Lung microvascular endothelial cell (primary cell): Measurements from ENCODE around the gene GOLGA3. TPM values are rescaled to one million over a fixed set of nuclear protein-coding genes. Genes with fewer than 3 reads are reported as not detected.
"Not testable (repeated sequence)": the region's sequence is repeated elsewhere in the genome, so short reads cannot be mapped to it uniquely, and the experiment has no call there.

Source experiments
- DNase-seq, 2 donors: peaks; one replicate each; pipeline versions ENCODE4 v3.0.0 to v3.0.0-alpha.2; 2010; ENCODE audit warnings: low read depth in 2 of 2
- total RNA-seq: library from RNA; depleted of rRNA; stranded (reverse); fragments of >200 nt; gene quantifications from 2 replicates; pipeline ENCODE4 v1.2.1, GENCODE V29; 2014

GOLGA3 gene, protein sequence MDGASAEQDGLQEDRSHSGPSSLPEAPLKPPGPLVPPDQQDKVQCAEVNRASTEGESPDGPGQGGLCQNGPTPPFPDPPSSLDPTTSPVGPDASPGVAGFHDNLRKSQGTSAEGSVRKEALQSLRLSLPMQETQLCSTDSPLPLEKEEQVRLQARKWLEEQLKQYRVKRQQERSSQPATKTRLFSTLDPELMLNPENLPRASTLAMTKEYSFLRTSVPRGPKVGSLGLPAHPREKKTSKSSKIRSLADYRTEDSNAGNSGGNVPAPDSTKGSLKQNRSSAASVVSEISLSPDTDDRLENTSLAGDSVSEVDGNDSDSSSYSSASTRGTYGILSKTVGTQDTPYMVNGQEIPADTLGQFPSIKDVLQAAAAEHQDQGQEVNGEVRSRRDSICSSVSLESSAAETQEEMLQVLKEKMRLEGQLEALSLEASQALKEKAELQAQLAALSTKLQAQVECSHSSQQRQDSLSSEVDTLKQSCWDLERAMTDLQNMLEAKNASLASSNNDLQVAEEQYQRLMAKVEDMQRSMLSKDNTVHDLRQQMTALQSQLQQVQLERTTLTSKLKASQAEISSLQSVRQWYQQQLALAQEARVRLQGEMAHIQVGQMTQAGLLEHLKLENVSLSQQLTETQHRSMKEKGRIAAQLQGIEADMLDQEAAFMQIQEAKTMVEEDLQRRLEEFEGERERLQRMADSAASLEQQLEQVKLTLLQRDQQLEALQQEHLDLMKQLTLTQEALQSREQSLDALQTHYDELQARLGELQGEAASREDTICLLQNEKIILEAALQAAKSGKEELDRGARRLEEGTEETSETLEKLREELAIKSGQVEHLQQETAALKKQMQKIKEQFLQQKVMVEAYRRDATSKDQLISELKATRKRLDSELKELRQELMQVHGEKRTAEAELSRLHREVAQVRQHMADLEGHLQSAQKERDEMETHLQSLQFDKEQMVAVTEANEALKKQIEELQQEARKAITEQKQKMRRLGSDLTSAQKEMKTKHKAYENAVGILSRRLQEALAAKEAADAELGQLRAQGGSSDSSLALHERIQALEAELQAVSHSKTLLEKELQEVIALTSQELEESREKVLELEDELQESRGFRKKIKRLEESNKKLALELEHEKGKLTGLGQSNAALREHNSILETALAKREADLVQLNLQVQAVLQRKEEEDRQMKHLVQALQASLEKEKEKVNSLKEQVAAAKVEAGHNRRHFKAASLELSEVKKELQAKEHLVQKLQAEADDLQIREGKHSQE (N-terminal part only)
- 41.6 and 70.0 TPM in 2 replicates for total RNA-seq

DNA sequence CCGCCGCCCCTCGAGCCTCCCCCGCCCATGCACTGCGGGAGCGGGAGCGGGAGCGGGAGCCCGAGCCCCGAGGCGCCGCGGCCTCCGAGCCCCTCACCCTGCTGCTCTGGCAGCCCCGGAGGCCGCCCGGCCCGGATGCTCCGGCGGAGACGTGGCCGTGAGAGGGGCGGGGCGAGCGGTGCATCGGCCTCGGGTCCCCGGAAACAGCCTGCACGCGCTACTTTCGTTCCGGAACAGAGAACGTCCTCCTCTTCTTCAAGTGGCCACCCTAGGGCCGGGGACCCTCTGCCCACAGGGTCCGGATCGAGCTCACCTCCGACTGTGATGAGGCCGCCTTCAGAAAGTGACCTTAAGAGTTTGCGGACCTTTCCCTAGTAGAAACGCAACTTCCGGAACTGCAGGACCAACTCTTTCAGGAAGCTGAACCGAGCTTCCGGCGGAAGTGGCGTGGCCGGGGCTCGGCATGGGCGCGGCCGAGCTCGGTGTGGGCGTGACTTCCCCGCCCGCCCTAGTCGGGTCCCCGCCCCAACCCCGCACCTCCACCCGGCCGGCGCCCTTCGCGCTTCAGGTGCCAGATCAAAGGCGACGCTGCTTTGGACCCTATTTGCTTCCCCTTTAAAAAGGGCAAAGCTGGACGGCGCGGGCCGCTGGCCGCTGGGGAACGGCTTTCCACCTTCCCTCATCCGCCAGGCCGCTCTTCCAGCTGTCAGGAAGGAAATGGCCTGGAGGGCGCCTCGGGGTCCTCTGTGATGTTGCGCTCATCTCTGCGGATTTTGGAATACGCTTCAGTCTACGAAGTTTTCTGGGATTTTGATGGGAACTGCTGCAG is at the start of gene GOLGA3:
GOLGA3 (minus strand) TSS at position 164 of the 829 bp plus-strand sequence. CDS start 6,741 bp downstream, outside the sequence.
- DNase-seq, result peak; percentile 96 to 97

DNA sequence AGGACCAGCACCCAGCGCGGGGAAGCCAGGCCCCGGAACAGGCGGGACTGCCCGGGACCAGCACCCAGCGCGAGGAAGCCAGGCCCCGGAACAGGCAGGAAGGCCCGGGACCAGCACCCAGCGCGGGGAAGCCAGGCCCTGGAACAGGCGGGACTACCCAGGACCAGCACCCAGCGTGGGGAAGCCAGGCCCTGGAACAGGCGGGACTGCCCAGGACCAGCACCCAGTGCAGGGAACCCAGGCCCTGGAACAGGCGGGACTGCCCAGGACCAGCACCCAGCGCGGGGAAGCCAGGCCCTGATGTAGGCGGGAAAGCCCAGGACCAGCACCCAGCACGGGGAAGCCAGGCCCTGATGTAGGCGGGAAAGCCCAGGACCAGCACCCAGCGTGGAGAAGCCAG is 46.0 kb upstream of the GOLGA3 start:
- not testable (repeated sequence) for DNase-seq

DNA sequence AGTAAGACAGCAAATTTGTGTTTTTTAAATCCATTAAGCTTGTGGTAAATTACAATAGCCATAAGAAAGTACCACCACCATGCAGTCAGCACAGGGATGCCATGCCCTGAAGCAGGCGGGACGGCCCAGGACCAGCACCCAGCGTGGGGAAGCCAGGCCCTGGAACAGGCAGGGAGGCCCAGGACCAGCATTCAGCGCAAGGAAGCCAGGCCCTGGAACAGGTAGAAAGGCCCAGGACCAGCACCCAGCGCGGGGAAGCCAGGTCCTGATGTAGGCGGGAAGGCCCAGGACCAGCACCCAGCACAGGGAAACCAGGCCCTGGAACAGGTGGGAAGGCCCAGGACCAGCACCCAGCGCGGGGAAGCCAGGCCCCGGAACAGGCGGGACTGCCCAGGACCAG is 45.5 kb upstream of the GOLGA3 start:
- no peak for DNase-seq

DNA sequence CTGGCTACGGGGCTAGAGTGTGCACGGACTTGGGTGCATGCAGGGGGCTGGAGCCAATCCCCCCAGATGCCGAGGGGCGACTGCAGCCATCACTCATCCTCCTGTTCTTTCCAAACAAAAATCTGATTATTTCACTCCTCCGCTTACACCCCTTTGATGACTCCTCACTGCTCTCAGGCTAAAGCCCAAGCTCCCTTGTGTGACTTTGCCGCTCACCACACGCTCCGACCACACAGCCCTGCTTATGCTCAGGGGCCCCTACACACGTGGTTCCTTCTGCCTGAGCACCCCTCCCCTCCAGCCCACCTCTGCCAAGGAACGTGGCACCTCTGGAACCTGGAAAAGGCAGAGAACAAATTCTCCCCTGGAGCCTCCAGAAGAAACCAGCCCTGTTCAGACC is 45.1 kb upstream of the GOLGA3 start:
- DNase-seq, result no peak

DNA sequence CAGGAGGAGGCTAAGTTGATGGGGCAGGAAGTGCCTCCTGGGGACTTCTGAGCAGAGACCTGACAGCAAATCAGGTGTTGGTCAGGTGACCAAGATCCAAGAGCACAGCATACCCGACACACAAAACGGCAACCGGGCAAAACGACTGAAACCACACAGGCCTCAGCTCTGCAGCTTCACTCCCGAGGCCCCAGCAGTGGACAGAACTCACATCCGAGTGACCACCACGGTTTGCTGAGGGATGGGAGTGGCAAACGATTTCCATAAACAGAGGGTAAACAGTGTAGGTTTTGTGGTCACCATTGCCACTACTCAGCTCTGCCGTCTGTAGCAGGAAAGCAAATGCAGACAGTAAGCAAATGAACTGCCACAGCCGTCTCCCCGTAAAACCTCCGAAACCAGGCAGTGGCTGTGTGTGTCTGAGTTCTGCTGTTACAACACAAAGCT is 44.3 kb upstream of the GOLGA3 start:
- no peak for DNase-seq

DNA sequence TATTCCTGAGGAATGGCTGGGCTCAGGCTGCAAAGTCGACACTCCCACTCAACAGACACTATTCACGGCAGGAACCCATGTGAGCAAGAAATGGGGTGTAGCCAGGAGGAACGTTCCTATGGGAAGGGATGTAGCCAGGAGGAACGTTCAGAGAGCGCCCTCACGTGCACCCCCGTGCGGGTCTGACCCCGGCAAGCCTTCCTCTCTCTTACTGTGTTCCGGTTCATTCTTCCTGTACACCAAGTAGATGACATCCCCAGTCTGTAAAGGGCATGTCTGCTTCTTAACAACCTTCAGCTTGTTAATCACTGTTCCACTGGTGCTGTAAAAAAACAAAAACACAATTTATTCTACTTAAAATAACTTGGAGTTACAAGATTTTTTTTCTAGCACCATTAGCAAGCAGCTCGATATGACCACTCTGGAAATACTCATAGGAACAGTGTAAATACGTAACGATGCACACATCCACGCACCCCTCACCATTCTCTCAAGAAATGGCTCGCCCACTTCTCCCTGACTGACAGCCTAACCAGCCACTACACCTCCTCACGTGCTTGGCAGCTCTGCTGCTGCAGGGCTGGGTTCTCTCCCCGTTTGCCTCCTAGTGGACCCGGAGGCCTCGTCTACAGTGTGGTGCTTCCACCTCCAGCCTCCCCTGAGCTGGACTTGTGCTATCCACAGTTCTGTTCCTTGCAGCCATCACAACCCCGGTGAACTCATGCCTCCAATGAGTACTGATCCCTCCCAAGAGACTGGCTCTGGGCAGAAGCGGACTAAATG is 43.6 kb upstream of the GOLGA3 start:
- no peak for DNase-seq

DNA sequence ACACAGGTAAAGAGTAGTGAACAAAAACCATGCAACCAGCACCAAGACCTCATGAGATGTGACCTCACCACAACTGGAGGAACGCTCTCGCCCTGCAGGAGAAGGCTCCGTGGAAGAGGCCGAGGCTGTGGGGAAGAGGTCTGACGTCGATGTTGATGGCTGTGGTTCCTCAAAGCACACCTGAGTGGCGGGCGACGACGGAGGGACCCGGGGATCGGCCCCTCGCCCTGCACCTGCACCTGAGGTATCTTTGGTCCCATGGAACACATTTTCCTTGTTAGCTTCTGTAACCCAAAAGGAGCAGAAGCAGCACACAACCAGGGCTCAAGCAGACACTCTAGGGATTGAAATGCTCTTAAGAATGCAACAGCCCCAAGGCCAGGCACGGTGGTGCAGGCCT is 40.9 kb upstream of the GOLGA3 start:
- no peak for DNase-seq

DNA sequence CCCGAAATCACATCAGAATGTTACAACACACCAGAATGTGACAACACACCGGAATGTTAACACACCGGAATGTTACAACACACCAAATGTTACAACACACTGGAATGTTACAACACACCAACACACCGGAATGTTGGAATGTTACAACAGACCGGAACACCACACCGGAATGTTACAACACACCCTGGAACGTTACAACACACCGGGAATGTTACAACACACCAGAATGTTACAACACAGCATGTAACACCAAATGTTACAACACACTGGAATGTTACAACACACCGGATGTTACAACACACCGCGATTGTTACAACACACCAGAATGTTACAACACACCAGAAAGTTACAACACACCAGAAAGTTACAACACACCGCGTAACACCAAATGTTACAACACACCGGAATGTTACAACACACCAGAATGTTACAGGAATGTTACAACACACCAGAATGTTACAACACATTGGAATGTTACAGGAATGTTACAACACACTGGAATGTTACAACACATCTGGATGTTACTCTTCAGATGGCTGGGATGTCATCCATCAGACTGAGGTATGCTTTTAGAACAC is 37.7 kb upstream of the GOLGA3 start:
- peak in 1 of 2 donors; percentile 23 for DNase-seq

DNA sequence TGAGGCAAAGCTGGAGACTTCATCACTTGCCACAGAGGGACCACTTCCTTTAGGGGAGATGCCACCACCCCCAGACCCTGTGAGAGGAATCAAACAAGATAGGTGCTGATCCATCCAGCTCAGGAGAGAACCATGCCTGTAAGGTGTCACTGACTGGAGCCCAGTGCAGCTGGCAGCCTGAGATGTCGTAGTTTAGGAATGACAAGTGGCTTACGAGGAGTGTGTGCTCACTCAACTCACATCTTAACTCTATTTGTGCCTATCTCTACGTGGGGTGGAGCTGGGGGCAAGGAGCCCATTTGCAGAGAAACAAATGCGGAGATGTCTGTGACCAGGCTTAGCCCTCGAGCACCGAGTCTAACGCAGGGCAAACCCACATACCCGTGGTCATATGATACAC is 32.9 kb upstream of the GOLGA3 start:
- no peak for DNase-seq

DNA sequence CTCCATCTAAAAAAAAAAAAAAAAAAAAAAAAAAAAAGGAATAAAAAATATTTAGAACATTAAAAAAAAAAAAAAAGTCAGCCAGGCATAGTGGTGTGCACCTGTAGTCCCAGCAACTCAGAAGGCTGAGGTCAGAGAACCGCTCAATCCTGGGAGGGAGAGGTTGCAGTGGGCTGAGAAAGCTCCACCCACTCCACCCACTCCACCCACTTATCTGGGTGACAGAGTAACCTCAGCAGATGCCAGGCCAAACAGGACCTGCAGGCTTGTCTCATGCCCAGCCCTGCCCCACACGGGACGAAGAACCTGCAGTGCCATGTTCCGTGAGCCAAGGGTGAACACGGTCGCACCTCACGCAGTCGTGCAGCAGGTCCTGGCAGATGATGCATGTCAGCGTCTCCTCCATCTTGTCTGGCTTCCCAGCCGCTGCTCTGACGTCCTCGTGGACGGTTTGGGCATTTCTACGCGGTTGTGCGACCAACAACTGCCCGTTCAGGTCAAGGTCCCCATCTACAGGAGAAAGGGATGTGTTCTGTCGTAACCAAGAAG is 30.1 kb upstream of the GOLGA3 start:
- no peak for DNase-seq

DNA sequence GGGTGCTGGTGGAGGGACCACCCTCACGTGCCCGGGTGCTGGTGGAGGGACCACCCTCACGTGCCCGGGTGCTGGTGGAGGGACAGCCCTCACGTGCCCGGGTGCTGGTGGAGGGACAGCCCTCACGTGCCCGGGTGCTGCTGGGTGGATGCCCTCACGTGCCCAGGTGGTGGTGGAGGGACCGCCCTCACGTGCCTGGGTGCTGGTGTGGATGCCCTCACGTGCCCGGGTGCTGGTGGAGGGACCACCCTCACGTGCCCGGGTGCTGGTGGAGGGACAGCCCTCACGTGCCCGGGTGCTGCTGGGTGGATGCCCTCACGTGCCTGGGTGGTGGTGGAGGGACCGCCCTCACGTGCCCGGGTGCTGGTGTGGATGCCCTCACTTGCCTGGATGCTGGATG is 28.4 kb upstream of the GOLGA3 start:
- DNase-seq, result not testable (repeated sequence)

DNA sequence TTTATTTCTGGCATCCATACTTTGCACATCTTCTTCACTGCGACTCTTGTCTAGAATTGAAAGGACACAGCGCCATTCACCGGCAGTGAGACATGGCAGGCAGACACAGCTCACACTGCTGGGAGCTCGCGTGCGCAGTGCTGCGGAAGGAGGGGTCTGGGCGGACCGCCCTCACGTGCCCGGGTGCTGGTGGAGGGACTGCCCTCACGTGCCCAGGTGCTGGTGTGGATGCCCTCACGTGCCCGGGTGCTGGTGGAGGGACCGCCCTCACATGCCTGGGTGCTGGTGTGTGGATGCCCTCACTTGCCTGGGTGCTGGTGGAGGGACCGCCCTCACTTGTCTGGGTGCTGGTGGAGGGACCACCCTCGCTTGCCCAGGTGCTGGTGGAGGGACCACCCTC is 27.9 kb upstream of the GOLGA3 start:
- no peak for DNase-seq

DNA sequence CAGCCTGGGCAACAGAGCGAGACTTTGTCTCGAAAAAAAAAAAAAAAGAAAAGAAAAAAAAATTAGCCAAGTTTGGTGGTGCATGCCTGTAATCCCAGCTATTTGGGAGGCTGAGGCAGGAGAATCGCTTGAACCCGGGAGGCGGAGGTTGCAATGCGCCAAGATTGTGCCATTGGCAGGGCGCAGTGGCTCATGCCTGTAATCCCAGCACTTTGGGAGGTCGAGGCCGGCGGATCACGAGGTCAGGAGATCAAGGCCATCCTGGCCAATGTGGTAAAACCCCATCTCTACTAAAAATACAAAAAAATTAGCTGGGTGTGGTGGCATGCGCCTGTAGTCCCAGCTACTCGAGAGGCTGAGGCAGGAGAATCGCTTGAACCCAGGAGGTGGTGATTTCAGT is 26.5 kb upstream of the GOLGA3 start:
- not testable (repeated sequence) for DNase-seq

DNA sequence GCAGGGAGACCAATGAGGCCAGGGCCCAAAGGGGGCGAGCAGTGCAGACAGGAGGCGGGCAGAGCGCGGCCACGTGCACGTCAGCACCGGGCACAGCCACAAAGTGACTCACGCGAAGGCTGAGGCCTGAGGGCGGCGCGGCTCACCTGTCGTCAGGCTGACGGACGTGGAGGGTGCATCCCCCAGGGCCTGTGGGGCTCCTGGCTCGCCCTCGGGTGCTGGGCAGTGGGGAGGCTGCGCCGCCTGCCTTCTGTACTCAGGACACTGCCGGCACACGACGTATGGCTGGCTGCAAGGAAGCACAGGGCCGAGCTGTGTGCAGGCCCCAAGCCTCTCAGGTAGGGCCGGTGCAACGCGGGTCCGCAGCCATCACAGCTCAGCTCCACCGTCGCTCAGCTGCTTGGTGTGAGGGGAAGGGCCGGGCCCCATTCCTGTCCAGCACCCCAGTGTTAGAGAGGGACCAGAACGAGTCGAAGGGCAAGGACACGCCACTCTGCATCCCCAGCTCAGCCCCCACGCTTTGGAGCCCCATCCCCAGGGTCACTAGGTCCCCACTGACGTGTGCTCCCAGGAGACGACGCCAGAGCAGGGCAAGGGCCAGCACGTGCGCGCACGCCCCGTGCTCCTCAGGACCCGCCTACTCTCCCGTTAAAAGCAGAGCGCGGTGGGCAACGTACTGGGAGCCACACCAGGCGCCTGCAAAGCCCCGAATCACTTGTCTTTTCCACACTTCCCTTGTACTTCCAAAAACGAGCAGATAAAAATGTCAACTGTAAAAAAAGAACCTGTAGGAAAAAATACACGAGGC is 24.8 kb upstream of the GOLGA3 start:
- no peak for DNase-seq

DNA sequence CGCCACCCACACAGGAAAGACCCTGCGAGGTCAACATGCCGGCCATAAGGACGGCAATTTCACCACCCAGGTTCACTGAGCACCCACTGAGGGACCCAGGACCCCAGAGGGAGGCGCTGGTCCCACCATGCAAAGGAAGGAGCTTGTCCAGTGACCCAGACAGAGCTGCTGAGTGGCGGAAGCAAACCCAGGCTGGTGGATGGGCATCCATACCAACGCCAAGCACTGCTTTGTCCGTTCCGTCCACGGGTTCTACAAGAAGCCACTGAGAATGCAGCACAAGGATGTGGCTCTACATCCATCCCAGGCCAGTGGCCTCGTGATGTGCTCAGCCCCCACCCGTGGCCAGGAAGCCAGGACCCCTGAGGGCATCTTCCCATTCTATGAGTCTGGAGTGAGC is 23.8 kb upstream of the GOLGA3 start:
- DNase-seq, result no peak

DNA sequence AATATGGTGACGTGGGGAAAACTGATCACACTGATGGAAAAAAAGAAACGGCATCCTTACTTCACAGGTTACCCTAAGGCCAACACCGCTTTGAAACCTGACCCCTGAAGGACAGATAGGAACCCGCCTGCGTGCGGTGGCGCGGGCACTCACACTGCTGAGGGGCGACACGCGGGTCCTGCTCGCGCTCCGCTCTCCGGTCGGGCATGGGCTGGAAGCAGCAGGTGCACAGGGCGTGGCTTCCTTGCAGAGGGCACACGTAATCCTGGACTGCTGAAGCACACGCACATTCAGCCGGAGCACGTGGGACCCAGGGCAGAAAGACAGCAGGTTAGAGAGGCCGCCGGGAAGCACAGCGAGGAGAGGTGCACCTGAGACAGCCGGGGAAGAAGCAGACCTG is 22.8 kb upstream of the GOLGA3 start:
- no peak for DNase-seq

DNA sequence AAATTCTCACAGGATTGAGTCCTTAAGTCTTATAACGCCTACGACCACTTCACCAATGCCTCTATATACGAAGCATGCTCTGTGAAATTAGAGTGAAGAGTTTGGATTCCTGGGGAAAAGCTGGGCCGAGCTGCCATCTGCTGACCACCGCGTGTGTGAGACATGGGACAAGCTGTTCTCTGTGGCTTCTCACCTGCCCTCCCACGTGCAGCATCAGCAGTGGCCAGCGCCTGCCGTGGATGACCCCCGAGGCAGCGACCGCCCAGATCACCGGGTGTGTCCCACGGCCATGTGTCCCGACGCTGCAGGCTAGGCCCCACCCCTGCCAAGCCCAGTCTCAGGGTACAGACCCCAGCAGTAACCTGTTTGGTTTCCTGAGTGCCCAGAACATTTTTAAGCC is 21.6 kb upstream of the GOLGA3 start:
- no peak for DNase-seq

DNA sequence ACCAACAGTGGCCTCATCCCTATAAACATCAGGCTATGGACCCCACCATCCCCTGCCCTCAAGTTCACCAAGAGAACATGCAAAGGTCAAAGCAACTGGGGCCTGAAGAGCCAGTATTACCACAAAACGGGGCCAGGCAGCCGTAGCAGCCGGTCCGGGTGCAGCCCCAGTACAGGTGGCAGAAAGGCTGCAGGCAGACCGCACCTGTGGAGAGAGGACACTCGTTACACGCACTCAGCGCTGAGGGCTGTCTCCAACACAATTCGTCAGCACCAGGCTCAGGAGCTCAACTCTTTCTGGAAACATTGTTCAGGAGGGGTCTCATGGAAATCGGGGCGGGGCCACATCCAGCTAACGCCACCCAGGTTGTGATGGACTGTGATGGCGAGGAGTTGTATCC is 19.9 kb upstream of the GOLGA3 start:
- DNase-seq, result no peak
